ENCODE data around the gene IDI2.

DNA sequence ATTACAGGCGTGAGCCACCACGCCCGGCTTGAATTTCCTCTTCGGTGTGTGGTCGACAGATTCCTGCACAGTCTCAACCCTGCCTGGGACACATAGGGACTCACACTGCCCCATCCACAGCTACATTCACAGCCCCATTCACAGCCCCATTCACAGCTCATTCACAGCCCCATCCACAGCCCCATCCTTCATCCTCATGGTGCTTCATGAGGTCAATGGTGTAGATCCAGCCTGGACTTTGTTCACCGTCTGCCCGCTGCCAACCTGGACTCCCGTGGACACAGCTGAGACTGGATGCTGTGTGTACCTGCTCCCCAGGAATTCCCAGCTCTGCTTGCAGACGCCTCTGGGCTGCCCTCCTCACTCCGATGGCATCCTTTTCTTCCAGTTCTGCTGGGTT lies 5.2 kb downstream of the IDI2 start:
- TF ChIP-seq POLR2A (IDR thresholded peaks at IDR 0.05), result no peak
- TF ChIP-seq, protein P1, sequence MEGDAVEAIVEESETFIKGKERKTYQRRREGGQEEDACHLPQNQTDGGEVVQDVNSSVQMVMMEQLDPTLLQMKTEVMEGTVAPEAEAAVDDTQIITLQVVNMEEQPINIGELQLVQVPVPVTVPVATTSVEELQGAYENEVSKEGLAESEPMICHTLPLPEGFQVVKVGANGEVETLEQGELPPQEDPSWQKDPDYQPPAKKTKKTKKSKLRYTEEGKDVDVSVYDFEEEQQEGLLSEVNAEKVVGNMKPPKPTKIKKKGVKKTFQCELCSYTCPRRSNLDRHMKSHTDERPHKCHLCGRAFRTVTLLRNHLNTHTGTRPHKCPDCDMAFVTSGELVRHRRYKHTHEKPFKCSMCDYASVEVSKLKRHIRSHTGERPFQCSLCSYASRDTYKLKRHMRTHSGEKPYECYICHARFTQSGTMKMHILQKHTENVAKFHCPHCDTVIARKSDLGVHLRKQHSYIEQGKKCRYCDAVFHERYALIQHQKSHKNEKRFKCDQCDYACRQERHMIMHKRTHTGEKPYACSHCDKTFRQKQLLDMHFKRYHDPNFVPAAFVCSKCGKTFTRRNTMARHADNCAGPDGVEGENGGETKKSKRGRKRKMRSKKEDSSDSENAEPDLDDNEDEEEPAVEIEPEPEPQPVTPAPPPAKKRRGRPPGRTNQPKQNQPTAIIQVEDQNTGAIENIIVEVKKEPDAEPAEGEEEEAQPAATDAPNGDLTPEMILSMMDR (IDR thresholded peaks at IDR 0.05), result no peak

All from Peyer's patch (tissue), 4 donors.